ENCODE data around the gene CSRP1.
"Not testable (repeated sequence)": the region's sequence is repeated elsewhere in the genome, so short reads cannot be mapped to it uniquely, and the experiment has no call there.

The CSRP1 gene

DNA sequence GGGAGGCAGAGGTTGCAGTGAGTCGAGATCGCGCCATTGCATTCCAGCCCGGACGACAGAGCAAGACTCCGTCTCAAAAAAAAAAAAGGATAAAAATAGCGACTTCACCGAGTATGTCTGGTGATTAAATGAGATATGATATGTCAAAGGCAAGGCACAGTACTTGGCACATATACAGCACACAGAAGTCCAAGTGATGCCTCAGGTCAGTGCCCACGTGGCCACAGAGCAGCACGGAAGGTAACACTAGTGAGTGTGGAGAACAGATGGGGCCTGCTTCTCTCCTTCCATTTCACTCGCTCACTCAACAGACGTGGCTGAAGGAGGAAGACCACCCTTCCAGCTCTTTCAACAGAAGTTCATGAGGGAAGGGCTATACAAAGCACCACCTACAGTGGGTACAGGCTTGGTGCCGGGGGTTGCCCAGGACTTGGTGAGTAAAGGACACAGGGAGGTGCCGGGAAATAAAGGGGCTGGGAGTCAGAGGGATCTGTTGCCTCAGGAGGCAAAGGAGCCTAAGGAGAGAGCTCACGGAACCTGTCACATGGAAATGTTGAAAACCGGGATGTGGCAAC, 8.9 kb downstream of the CSRP1 start:
- DNase-seq (ENCODE audit: low read depth in 2 of 2, low spot score in 1 of 2), result no peak

DNA sequence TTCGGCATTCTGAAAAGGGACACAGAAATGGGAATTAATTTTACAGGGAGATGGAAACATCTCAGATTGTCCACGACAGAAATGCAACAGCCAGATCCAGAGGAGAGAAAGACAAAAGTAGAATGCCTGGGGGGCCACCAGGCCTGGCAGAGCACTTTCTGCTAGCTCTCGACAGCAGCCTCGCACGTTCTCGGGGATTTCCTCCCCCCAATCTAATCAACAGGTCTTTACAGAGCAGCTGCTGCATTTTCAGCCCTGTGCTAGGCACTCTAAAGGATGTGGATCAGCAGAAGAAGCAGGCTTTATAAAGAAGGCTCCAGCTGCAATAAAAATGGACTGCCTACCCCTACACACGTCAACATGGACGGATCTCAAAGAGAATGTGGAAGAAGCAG, 10.6 kb downstream of the CSRP1 start:
- DNase-seq (ENCODE audit: low read depth in 2 of 2, low spot score in 1 of 2), result no peak

DNA sequence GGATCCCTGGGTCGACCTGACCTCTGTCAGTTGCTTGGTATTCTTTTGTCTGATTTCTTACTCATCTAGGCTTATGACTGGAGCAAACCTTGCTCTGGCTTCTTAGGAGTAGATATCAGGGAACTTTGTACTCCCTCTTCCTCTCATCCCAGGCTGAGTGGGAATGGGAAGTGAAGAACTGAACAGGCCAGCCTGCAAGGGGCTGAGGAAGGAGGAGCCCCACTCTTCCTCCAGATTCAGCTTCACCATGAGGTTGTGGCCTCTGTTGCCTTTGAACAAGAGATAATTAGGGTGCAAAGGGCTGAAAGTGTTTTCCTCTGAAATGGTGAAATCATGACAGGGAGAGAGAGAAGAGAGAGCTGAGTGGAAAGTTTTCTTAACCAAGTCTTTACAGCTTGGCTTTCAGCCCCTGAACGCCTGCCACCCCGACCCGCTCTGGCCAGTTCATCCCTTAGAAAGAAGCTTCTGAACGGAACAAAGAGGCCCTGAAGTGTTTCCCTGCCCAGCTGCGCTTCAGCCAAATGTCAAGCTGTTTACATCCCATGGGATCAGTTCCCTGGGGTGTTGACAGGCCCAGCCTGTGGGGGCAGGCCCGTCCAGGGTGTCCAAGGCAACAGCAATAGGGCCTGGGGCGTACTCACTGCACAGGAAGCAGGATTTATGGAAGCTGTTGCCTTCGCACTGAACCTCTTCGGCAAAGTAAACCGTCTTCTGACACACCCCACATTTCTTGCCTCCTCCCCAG, 11.2 kb downstream of the CSRP1 start:
- DNase-seq (ENCODE audit: low read depth in 2 of 2, low spot score in 1 of 2), result no peak

DNA sequence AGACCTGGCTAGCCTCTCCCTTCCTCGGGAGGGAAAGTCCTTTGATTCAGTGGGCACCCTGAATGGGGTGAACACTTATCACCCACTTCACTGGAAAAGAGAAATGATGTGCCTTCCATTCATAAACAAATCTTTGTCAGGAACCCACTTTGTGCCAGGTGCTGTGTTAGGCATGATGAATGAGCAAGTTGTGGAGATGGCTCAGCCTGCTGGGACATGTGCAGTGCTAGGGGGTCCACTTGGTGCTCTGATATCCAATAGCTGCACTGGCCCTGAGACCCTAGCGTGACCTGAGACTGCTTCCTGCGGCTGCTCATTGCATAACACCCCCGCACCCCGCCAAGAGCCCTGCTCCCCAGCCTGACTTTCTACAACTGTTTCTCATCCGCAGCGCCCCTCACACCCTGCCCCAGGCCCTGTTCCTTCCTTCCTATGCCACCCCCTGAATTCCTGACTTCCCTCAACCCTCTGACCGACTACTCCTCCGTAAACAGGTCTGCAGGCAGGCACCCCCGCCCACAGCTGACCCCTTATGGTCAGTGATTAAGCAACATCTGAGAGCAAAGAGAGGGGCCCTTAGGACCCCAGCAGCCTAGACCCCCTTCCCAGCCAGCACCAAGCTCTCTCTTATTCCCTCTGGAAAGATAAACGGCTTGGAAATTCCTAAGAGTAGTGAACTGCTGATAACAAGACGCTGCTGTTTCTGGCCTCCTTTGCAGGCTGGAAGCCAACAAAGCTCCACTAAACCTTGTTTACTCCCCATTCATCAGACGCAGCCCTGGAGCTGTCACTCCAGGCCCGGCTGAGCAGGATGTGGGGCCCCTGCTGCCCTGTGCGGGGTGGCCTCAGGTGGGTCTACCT, 12.9 kb downstream of the CSRP1 start:
- DNase-seq (ENCODE audit: low read depth in 2 of 2, low spot score in 1 of 2), result no peak

DNA sequence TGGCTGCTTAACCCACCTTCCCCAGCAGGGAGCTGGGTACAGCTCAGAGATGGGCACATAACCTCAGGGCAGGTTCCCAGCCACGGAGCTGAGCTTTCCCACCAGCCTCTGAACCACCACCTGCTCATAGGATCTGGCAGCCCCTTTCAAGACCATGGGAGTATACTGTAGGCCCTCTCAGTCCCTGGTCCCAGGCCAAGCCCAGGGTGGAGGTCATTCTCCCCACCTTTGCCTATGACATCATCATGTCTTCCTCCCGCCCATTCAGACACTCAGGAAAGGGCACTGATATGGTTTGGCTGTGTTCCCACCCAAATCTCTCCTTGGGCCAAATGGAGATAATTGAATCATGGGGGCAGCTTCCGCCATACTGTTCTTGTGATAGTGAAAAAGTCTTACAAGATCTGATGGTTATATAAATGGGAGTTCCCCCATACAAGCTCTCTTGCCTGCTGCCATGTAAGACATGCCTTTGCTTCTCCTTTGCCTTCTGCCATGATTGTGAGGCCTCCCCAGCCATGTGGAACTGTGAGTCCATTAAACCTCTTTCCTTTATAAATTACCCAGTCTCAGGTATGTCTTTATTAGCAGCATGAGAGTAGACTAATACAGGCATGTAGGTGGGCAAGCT, 13.8 kb downstream of the CSRP1 start:
- not testable (repeated sequence) for DNase-seq (ENCODE audit: low read depth in 2 of 2, low spot score in 1 of 2)

DNA sequence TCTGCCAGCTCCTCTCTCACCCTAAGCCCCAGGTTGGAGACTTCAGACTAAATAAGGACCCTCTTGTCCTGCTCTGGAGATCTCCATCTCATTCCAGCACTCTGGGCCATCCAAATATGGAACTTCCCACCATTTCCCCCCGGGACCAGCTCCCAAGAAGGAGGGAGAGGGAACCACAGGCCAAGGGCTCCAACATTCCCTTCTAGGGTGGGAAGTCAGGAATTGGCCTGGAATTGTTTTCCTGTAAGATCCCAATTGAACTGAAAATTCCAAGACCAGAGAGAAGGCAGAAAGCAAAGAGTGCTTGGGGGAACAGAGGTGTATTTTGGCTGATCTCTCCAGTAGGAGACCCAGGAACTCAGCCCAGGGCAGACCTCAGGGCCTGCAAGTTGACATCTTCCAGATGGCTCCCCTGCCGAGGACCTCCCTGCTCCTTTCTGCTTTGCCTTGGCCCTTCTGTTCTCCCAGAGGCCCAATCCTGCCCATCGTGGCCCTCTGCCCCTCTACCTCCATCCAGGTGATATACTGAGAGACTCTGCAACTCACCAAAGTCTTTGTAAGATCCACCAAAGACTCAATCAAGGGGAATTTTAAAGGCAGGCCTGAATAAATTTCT, 14.9 kb downstream of the CSRP1 start:
- no peak for DNase-seq (ENCODE audit: low read depth in 2 of 2, low spot score in 1 of 2)

DNA sequence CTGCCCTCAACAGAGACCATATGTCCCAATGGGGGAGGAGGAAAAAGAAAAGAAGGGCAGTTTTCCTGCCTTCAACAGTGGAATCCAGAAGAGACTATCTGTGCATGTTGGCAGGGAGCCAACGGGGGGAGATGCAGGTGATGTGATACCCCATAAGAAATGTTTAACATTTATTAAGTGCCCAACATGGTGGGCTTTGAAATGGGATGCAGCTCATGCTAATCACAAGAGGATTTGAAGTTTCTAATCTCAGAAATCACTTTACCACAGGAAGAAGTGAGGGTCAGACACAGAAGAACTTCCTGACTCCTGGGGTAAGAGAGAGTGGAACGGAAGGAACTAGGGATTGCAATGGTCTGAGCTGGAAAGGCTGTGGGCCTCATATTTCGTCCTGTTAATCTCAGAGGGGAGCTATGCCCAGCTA, 16.2 kb downstream of the CSRP1 start:
- DNase-seq (ENCODE audit: low read depth in 2 of 2, low spot score in 1 of 2), result no peak

DNA sequence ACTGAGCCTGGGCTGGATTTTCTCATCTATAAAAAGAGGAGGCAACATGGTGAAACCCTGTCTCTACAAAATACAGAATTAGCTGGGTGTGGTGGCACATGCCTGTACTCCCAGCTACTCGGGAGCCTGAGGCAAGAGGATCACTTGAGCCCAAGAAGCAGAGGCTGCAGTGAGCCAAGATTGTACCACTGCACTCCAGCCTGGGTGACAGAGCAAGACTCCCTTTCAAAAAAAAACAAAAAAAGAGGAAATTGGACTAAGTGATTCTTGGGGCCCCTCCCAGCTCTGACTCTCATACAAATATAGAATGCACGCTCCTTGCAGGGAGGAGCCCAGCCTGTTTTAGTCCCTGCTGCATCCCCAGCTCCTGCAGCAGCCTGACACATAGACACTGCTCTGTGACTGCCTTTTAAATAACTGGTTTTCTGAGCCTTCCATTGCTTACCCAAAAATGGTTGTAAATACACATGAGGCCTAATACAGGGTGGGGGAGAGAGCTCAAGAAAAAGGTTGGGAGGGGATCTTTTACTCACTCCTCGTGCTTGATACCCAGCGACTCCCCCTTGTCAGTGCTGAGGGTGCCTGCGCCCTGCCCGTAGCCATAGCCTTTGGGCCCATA, 17.2 kb downstream of the CSRP1 start:
- no peak for DNase-seq (ENCODE audit: low read depth in 2 of 2, low spot score in 1 of 2)

DNA sequence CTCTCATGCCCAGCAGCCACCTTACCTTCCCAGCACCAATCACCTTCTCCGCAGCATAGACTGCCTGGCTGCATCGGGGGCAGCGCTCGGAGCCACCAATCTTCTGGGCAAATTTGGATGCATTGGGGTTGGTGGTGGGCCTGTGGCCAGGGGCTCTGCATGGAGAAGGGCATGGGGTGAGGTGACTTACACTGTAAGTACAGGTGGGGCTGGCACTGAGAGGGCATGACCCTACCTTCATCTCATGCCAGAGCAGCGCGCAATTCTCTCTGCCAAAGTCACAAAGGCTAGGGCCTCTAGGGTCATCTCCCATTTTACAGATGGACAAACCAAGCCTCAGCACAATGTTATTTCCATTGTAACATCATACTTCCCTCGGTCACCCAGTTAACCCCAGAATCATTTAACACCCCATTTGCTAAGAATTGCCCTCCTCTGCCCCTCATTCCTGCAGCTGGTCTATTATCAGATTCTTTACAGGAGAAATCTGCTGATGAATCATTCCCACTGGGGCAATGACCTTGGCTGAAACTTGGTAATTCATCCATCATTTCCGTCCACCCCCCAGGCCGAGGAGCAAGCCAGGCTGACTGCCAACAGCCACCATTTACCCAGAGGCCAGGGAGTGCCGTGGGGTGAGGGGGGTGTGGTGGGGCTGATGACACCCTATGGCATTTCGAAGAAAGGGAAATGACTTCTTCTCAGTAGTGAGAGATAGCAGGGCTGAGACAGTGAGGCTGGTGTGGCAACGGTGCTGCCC, 17.9 kb downstream of the CSRP1 start:
- no peak for DNase-seq (ENCODE audit: low read depth in 2 of 2, low spot score in 1 of 2)

DNA sequence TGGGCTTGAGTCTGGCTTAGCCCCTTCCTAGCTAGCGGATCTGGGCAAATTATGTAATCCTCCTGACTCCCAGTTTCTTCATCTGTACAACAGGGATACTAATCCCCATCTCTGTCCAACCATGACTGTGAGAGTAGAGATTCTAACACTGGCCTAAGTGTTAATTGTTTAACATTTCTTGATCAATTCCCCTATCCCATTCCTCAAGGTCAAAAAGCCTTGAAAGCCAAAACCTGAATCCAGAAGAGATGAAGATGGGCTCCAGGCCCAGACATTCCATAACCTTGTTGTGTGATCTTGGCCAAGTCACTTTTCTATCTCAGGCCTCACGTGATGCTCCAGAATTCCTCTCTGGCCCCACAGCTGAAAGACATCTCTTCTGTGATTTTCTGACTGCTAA, 19.2 kb downstream of the CSRP1 start:
- DNase-seq (ENCODE audit: low read depth in 2 of 2, low spot score in 1 of 2), result no peak

DNA sequence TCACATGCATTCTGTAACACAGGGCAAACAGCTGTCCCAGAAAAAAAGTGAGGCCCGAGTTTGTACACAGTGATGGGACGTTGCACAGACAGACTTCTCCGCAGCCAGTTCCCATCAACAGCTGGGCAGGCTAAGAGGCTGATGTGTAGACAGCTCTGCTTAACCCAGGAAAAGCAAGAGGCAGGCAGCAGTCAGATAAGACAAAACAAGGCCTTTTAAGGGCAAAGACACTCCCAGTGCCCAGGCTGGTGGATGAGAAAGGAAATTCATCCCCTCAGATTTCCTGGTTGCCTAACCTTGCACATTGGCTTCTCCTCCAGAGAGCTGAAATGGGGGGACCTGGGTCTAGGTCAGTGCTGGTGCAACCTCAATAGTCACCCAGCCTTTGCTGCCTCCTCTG, 20.7 kb downstream of the CSRP1 start:
- DNase-seq (ENCODE audit: low read depth in 2 of 2, low spot score in 1 of 2), result no peak

DNA sequence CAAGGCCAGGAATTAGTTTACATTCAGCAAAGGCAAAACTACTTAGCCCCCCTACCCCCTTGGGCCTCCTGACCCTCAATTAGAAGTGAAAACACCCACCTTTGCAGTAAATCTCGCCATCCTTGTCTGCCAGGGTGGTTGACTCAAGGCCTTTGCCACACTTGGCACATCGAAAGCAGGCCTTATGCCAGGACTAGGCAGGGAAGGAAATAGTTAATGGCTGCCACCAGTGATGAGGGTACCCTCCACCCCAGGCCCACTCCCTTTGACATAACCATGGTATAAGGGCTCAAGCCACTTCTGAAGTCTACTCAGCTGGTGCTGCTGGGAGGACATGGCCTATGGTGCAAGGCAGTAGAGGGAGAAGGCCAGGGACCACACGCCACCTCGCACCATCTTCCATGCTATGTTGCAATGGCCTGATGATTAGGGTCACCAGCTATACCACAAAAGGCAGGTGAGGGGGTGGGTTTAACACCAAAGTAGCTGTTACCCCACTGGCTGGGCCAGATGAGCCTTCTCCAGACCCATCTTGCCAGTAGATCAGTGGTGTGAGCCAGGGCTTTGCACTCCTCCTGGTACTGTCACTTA, 21.6 kb downstream of the CSRP1 start:
- no peak for DNase-seq (ENCODE audit: low read depth in 2 of 2, low spot score in 1 of 2)

DNA sequence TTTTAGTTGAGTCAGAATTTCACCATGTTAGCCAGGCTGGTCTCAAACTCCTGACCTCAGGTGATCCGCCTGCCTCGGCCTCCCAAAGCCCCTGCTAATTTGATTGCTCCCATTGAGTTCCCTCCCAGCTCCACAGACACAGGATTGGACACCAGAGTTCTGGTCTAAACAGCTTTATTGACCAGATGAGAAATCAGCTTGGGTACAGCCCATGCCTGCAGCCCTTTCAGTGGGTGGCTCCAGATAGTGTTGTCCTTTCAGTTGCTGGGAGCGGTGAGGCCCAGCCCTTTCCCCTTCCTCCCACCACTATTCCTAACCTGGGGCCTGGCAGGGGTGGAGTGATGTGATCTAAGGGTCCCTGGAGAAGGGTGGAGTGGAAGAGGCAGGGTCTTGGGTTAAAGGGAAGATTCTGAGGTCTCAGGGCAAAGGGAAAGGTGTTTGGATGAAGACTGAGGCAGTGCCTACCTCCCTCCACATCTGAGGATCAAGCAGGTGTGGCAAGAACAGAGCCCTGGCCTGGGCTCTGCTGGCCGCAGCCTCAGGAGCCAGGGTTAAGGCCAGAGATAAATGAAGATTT, 23.5 kb downstream of the CSRP1 start:
- no peak for DNase-seq (ENCODE audit: low read depth in 2 of 2, low spot score in 1 of 2)

DNA sequence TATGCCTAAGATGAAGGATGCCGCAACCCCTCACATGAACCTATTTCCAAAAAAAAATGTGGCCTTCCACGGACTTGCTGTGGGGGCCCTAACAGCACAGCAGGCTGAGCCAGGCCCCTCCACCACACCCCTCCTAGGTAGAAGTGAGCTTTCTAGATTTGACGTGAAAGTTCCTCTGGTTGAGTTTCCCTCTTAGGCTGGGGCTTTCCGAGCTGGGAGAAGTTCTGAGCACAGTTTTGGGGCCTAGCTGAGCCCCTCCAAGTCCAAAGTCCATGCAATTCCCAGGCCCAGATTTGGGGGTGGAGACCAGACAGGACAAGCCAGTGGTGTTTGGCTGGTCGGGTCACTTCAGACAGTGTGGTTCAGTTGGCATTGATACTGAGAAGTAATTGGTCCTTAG, 24.2 kb downstream of the CSRP1 start:
- no peak for DNase-seq (ENCODE audit: low read depth in 2 of 2, low spot score in 1 of 2)

DNA sequence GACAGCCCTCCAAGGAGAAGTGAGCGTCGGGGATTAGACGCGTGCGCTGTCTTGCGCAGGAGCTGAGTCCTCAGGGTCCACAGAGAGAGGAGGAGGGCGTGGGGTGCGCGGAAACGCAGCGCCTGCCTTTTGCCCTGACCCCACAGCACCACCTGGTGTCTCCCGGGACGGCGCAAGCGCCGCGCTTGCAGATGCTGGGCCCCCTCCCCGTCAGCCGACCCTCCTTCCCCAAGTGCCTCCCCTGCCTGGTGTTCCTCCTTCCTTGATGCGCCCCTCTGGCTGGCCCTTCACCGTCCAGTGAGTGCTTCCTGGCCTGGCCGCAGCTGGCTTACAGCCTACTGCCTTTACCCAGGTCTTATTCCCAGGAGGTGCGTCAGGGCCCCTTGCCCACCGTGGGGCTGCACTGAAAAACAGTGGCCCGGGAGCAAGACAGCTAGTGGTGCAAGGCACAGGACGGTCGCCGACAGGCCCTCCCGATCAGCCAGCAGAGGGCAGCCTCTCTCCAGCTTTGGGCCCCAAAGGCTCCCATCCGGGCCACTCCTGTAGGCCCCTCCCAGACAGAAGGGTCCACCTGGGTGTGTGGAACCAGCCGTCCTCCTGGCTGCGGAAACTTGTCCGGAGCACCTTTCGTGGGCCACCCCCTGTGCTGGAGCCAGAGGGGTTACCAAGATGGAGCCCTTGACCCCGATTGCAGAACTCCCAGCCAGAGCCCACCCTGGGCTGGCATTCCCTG, 25.0 kb downstream of the CSRP1 start:
- DNase-seq (ENCODE audit: low read depth in 2 of 2, low spot score in 1 of 2), result peak; percentile 44 to 63

DNA sequence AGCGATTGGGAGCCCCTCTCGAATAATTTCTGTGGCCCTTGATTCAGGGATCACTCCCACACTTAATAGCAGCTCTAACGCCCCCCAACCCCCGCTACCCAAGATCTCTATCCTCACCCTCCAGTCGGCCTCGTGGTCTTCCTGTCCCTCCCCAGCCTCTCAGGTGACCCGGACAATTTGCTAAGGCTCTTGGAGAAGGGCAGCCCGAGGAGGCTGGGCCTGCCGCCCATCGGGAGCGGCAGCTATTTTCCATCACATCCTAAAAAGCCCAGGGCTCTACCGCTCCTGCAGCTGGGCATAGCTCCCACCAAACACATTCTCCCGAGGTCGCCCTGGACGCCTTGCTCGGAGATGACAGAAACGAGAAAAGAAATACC, 25.9 kb downstream of the CSRP1 start:
- no peak for DNase-seq (ENCODE audit: low read depth in 2 of 2, low spot score in 1 of 2)

DNA sequence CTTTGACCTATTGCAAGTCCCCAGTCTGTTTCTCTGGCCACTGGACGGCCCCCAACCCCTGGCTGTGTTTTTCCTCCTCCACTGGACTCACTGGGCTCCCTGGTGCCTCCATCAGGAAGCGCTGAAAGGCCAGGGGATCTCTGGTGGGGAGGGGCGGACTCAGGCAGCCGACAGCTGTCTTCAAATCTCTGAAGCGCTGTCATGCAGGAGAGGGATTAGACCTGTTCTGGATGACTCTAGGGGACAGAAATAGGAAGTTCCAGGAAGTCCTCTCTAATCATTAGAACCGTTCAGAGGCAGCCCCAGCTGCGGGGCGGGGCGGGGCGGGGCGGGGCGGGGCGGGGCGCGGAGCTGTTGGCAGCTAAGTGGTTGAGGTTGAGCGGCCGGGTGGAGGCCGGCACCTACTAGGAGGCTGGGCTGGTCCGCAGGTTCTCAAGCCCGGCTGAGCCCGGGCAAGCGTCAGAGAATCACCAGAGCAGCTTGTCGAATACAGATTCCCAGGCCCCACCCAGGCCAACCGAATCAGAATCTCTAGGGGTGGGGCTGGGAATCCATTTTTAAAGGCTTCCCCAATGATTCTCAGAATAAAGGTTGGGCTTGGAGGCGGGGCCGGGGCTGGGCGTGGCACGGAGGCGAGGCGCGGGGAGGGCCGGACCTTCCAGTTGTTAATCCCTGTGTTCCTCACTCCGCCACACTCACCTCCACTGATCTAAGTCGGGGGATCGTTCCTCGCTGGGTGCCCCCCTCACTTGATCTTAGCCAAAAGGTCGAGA, 26.5 kb downstream of the CSRP1 start:
- no peak for DNase-seq (ENCODE audit: low read depth in 2 of 2, low spot score in 1 of 2)

DNA sequence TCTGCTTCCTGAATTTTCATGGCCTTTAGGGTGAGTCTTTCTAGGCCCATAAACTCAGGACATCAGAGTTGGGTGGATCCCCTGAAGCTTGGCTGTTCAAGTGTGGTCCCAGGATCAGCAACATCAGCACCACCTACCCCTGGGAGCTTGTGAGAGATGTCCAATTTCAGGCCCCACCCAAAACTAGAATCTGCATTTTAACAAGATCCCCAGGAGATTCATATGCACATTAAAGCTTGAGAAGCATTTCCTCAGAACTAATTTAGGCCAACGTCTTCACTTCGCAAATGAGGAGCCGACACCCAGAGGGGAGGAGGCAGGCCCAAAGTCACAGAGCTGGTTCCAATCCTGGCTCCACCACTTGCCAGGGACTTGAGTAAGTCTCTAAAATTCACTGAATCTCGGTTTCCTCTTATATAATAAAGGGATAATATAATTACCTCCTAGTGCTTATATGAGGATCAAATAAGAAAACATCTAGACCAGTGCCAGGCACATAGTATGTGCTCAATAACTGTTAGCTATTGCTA, 27.7 kb downstream of the CSRP1 start:
- no peak for DNase-seq (ENCODE audit: low read depth in 2 of 2, low spot score in 1 of 2)
